Gastrocnemius medialis (tissue), 4 donors: ENCODE results near the gene SNX32.

Experiments used
- CTCF ChIP-seq, 5 experiments: fragments of 450-650 bp in 3 of 5; fragments of 200-600 bp in 2 of 5; sonication (generic) in 2 of 5; IDR thresholded peaks in 4 of 5; conservative IDR thresholded peaks in 1 of 5; 1 replicate in 4 of 5; 2 replicates in 1 of 5; pipeline ENCODE4 v1.5.1; 2016 to 2019; ENCODE audit warnings: antibody characterized with exemption in 5 of 5, mild to moderate bottlenecking in 3 of 5, moderate library complexity in 3 of 5
- POLR2A ChIP-seq, 2 donors: fragments of 450-650 bp; IDR thresholded peaks; one replicate each; pipeline ENCODE4 v1.6.1; 2017; ENCODE audit warnings: antibody characterized with exemption in 2 of 2, mild to moderate bottlenecking in 2 of 2, moderate library complexity in 2 of 2

- no peak for TF ChIP-seq CTCF (IDR thresholded peaks at IDR 0.05 in 4 of 5, conservative IDR thresholded peaks at IDR 0.05 in 1 of 5)
- no peak for TF ChIP-seq POLR2A (IDR thresholded peaks at IDR 0.05)
Observed at GRCh38 chr11:65792456-65792855, 41.3 kb upstream of the SNX32 start.
